Esophagus squamous epithelium (tissue), 5 donors: ENCODE measurements around the gene MAD1L1. TPM values are rescaled to one million over a fixed set of nuclear protein-coding genes. Genes with fewer than 3 reads are reported as not detected.
A peak's percentile ranks its signal among the peaks of the same experiment; 100 is the strongest.

Experiments used
- DNase-seq: peaks from one replicate; lab custom pipeline; 2025; lab: John Stamatoyannopoulos, UW
- H3K27ac ChIP-seq, 4 donors: fragments of 200-600 bp; sonication (generic); one replicate each; pipeline ENCODE4 v1.5.1; 2016 to 2019; ENCODE audit warnings: mild to moderate bottlenecking in 1 of 4
- H3K27me3 ChIP-seq, 4 donors: fragments of 200-600 bp; sonication (generic); 1 replicate in 3 of 4; 2 replicates in 1 of 4; pipeline versions ENCODE4 v1.5.1 to v1.6.0; 2017 to 2021; ENCODE audit warnings: antibody characterized with exemption in 1 of 4
- H3K36me3 ChIP-seq, 3 donors: fragments of 200-600 bp; sonication (generic); one replicate each; pipeline ENCODE4 v1.5.1; 2016 to 2019
- H3K4me1 ChIP-seq, 3 donors: fragments of 200-600 bp; sonication (generic); one replicate each; pipeline ENCODE4 v1.5.1; 2017 to 2019
- H3K4me3 ChIP-seq, 4 donors: fragments of 200-600 bp; sonication (generic); 1 replicate in 3 of 4; 2 replicates in 1 of 4; pipeline ENCODE4 v1.5.1; 2016 to 2019; ENCODE audit warnings: mild to moderate bottlenecking in 2 of 4, moderate library complexity in 1 of 4
- H3K9me3 ChIP-seq, 3 donors: fragments of 200-600 bp; sonication (generic); one replicate each; pipeline ENCODE4 v1.5.1; 2016 to 2019
- POLR2A ChIP-seq, 4 donors: fragments of 450-650 bp; IDR thresholded peaks; one replicate each; pipeline ENCODE4 v1.6.1; 2017; ENCODE audit warnings: antibody characterized with exemption in 4 of 4, mild to moderate bottlenecking in 4 of 4, moderate library complexity in 3 of 4
- WGBS, 2 donors: methylation state at CpG; one replicate each; pipeline ENCODE4 v1.1.5; 2018; 5-methylcytosine and 5-hydroxymethylcytosine counted together
- intact Hi-C: fragments of 100-400 bp; cut with DNase I; formaldehyde crosslinking; loops from one replicate; pipeline ENCODE4 v1.15.0; 2022
- total RNA-seq, 4 donors: library from RNA; depleted of rRNA; stranded (reverse); fragments of >200 nt; gene quantifications; one replicate each; pipeline ENCODE4 v1.1.0, GENCODE V29; 2016
- TF ChIP-seq, protein P1 (sequence below), 6 experiments: fragments of 450-650 bp in 4 of 6; fragments of 200-600 bp in 2 of 6; sonication (generic) in 2 of 6; IDR thresholded peaks; one replicate each; pipeline ENCODE4 v1.5.1; 2016 to 2019; ENCODE audit warnings: antibody characterized with exemption in 6 of 6, mild to moderate bottlenecking in 4 of 6, moderate library complexity in 4 of 6
- donor health status: DM: yes; HTN: yes; CAD: no.

Gene MAD1L1
- total RNA-seq, 4 donors from 2014 or later = 16.6 to 40.4 (median 30.2) TPM

DNA sequence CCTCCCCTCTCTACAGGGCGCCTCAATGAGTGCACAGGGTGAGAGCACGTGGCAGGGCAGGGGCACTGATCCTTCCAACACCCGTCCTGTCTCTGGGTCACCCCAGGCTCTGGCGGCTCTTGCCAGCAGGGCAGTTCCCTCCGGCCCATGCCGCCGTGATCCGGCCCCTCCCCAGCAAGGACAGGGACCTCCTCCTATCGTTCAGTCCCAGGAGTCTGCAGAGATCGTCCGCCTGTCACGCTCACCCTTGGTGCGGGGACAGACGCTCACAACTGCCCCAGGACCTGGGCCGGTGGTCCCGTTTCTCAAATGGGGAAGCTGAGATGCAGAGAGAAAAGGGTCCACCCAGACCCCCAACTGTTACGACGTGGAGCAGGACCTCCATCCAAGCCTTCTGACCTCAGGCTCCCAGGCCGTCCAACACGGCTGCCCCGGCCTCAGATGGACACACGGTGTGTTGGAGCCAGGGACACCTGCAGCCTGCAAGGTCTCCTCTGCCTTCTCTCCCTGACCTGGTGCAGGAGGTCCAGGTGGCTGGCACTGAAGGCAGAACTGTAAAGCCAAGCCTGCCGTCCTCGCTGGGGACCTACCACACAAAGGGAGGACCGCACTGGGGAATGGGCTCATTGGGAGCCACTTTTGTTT is 313.7 kb downstream of the MAD1L1 start:
- Histone ChIP-seq H3K27me3 (no peaks in the 10 kb centered on the region), H3K4me3 (no peak overlapping the region), H3K36me3 (no peaks in the 10 kb centered on the region), H3K4me1 (peaks cover 0 to 35% (median 13%) of the 10 kb centered on the region in 3 donors), H3K9me3 (no peaks in the 10 kb centered on the region), H3K27ac (no peak overlapping the region)
- TF ChIP-seq, protein P1, sequence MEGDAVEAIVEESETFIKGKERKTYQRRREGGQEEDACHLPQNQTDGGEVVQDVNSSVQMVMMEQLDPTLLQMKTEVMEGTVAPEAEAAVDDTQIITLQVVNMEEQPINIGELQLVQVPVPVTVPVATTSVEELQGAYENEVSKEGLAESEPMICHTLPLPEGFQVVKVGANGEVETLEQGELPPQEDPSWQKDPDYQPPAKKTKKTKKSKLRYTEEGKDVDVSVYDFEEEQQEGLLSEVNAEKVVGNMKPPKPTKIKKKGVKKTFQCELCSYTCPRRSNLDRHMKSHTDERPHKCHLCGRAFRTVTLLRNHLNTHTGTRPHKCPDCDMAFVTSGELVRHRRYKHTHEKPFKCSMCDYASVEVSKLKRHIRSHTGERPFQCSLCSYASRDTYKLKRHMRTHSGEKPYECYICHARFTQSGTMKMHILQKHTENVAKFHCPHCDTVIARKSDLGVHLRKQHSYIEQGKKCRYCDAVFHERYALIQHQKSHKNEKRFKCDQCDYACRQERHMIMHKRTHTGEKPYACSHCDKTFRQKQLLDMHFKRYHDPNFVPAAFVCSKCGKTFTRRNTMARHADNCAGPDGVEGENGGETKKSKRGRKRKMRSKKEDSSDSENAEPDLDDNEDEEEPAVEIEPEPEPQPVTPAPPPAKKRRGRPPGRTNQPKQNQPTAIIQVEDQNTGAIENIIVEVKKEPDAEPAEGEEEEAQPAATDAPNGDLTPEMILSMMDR (IDR thresholded peaks at IDR 0.05) = no peak
- TF ChIP-seq POLR2A (IDR thresholded peaks at IDR 0.05) = no peak
- intact Hi-C loops = no loop called here
- no peak for DNase-seq
- 92 to 100% methylated on average over 2 to 7 of the region's 25 CpGs for WGBS, 2 donors

DNA sequence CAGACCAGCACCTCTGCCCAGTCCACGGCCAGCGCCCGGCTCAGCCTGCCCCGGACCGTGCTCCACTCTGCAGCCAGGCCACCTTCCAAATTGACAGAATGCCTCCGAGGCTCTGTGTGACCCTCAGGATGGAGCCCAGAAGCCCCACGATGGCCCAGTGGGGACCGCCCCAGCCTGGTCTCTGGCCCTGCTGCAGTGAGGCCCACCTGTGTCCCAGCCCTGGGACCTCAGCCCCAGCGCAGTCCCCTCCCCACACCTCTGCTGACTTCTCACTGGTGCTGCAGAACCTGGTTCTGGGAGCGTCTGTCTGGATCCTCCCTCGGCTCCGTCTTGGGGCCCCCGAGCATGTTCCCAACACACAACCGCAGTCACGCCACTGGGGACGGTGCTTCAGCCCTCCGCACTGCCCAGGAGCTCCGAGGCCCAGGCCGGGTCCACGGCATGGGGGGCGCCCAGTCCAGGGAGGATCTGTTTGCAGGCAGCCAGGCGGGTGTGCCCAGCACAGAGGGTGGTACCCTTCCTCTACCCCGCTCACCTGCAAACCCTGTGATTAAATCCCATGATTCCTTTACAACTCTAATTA is 314.6 kb downstream of the MAD1L1 start:
- WGBS, 2 donors = 88 to 100% methylated on average over 2 to 13 of the region's 23 CpGs
- Histone ChIP-seq H3K36me3 (no peaks in the 10 kb centered on the region), H3K4me3 (no peak overlapping the region), H3K4me1 (peaks cover 0 to 43% (median 13%) of the 10 kb centered on the region in 3 donors), H3K27ac (no peak overlapping the region), H3K27me3 (no peaks in the 10 kb centered on the region), H3K9me3 (no peaks in the 10 kb centered on the region)
- DNase-seq = no peak
- intact Hi-C loops = no loop called here
- TF ChIP-seq, protein P1 (IDR thresholded peaks at IDR 0.05) = no peak
- no peak for TF ChIP-seq POLR2A (IDR thresholded peaks at IDR 0.05)

DNA sequence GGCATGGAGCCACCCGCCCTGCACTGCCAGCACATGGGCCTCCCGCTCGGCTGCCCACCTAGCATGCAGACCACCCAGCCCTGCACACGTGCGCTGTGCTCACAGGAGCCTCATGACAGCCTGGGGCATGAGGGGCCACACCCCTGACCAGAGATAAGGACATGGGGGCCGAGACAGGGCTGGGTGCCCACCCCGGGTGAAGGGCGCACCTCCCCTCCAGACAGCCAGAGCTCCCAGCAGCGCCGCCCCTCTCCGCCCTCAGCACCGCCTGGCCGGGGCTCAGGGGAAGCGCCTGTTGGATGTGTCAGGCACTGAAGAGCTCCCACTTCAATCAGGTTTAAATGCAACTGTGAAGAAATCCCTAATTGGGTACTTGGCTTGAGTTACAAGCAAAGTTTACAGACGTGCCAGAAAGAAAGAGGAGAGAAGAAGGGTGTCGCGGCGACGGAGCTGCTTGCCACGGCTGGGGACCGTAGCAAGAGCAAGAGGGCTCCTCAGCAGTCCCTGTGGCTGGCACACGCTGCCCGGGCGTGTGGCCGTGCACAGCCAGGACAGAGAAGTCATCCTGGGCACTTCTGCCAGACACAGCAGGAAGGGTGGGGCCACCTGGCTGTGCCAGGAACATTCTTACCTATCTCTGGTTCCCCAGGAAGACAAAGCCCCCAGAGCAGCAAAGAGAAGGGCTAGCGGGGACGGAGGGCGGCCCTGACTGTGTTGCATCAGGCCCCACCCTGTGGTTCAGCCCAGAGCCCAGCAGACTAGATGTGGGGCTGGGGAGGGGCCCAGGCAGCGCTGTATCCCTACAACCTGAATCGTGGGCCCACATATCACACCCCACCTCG is 315.3 kb downstream of the MAD1L1 start:
- H3K9me3 ChIP-seq = no peaks in the 10 kb centered on the region
- H3K36me3 ChIP-seq = no peaks in the 10 kb centered on the region
- no peak overlapping the region for H3K27ac ChIP-seq
- peaks cover 0 to 44% (median 13%) of the 10 kb centered on the region in 3 donors for H3K4me1 ChIP-seq
- no peak overlapping the region for H3K4me3 ChIP-seq
- DNase-seq = no peak
- intact Hi-C loops = no loop called here
- H3K27me3 ChIP-seq = no peaks in the 10 kb centered on the region
- TF ChIP-seq, protein P1 (IDR thresholded peaks at IDR 0.05) = no peak
- no peak for TF ChIP-seq POLR2A (IDR thresholded peaks at IDR 0.05)
- WGBS, 2 donors = 43 to 100% methylated on average over 4 to 7 of the region's 31 CpGs

DNA sequence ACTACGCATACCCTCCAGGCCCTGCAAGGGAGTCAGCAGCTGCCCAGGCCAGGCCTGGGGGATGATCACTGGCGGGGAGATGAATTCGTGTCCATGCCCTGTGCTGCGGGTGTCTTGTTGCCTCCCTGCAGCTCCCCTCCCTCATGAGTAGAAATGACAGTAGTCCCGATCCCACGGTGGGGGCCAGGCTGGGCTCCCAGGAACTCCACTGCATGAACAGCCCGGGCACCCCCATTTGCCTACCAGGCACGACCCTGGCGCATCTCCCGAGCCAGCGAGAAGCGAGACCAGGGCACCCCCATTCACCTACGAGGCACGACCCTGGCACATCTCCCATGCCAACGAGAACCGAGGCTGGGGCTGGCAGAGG is 316.2 kb downstream of the MAD1L1 start:
- peaks cover 0 to 43% (median 13%) of the 10 kb centered on the region in 3 donors for H3K4me1 ChIP-seq

More for the DNA sequence above, 316.2 kb downstream of the MAD1L1 start:
- H3K27ac ChIP-seq = peak overlapping the region in 1 of 4 donors; percentile 14
- H3K36me3 ChIP-seq = no peaks in the 10 kb centered on the region
- no peak for TF ChIP-seq POLR2A (IDR thresholded peaks at IDR 0.05)
- TF ChIP-seq, protein P1 (IDR thresholded peaks at IDR 0.05) = no peak
- no peaks in the 10 kb centered on the region for H3K9me3 ChIP-seq
- intact Hi-C loops = no loop called here
- no peaks in the 10 kb centered on the region for H3K27me3 ChIP-seq
- WGBS, 2 donors = 86 to 95% methylated on average over 6 to 7 of the region's 16 CpGs
- H3K4me3 ChIP-seq = no peak overlapping the region
- DNase-seq = no peak
